GM13977 (cell line): ENCODE results near the gene RBL1.

Experiments used
- DNase-seq: peaks from one replicate; pipeline ENCODE4 v3.0.0; 2012; ENCODE audit warnings: low spot score
- CTCF ChIP-seq: IDR thresholded peaks from 2 replicates; pipeline ENCODE4 v1.5.1; 2012; ENCODE audit warnings: mild to moderate bottlenecking, control low read depth; ENCODE audit not compliant: insufficient read depth; ENCODE audit errors: extremely low read depth, missing control alignments
- in situ Hi-C: fragments of 300-500 bp; cut with MboI; formaldehyde crosslinking; loops from one replicate; pipeline ENCODE4 v1.12.0; 2022; ENCODE audit warnings: low sequenced_read_pairs, low pct_unique_long_range_greater_than_20kb, mixed read lengths, inconsistent platforms; ENCODE audit not compliant: unreplicated experiment

Gene RBL1

GRCh38 chr20:36991703-36992102 lies 104.1 kb downstream of the RBL1 start:
- TF ChIP-seq CTCF: no peak
- no peak for DNase-seq
- in situ Hi-C loops: no loop called here

GRCh38 chr20:36989797-36990196 lies 106.0 kb downstream of the RBL1 start:
- no peak for TF ChIP-seq CTCF
- no peak for DNase-seq
- in situ Hi-C loops: no loop called here

GRCh38 chr20:36988494-36988966 lies 107.3 kb downstream of the RBL1 start:
- TF ChIP-seq CTCF: no peak
- no peak for DNase-seq
- in situ Hi-C loops: no loop called here

GRCh38 chr20:36984257-36984638 lies 111.5 kb downstream of the RBL1 start:
- TF ChIP-seq CTCF: no peak
- in situ Hi-C loops: no loop called here

GRCh38 chr20:36975099-36975818 lies 120.5 kb downstream of the RBL1 start:
- in situ Hi-C loops: no loop called here
- no peak for TF ChIP-seq CTCF
- DNase-seq: no peak

More at GRCh38 chr20:36984257-36984638, 111.5 kb downstream of the RBL1 start:
- no peak for DNase-seq

GRCh38 chr20:36974660-36975059 lies 121.1 kb downstream of the RBL1 start:
- no peak for DNase-seq
- in situ Hi-C loops: no loop called here
- no peak for TF ChIP-seq CTCF
